ENCODE results near the gene NUMBL.

NUMBL gene

GRCh38 chr19:40716031-40716481 lies 25.6 kb upstream of the NUMBL start:
- peak; percentile 60 for DNase-seq

GRCh38 chr19:40714441-40715299 lies 24.2 kb upstream of the NUMBL start:
- DNase-seq = peak; percentile 91

GRCh38 chr19:40713939-40714338 lies 23.5 kb upstream of the NUMBL start:
- no peak for DNase-seq

GRCh38 chr19:40709817-40710216 lies 19.4 kb upstream of the NUMBL start:
- DNase-seq = no peak

GRCh38 chr19:40707615-40708014 lies 17.2 kb upstream of the NUMBL start:
- no peak for DNase-seq

GRCh38 chr19:40705950-40706619 lies 15.6 kb upstream of the NUMBL start:
- no peak for DNase-seq

GRCh38 chr19:40705362-40705651 lies 14.9 kb upstream of the NUMBL start:
- no peak for DNase-seq

- DNase-seq = no peak
These were observed 14.3 kb upstream of the NUMBL start for GRCh38 chr19:40704491-40705361.

GRCh38 chr19:40703029-40703755 lies 12.7 kb upstream of the NUMBL start:
- DNase-seq = no peak

GRCh38 chr19:40702337-40703012 lies 12.0 kb upstream of the NUMBL start:
- DNase-seq = no peak

- DNase-seq = no peak
These were observed 11.3 kb upstream of the NUMBL start for GRCh38 chr19:40701758-40702157.

GRCh38 chr19:40700083-40700482 lies 9.6 kb upstream of the NUMBL start:
- DNase-seq = no peak

- DNase-seq = no peak
These were observed 6.6 kb upstream of the NUMBL start for GRCh38 chr19:40697007-40697406.

- no peak for DNase-seq
These were observed 5.4 kb upstream of the NUMBL start for GRCh38 chr19:40695881-40696280.

- no peak for DNase-seq
These were observed 3.4 kb upstream of the NUMBL start for GRCh38 chr19:40693896-40694295.

- no peak for DNase-seq
These were observed 2.8 kb upstream of the NUMBL start for GRCh38 chr19:40693150-40693788.

- no peak for DNase-seq
These were observed 1.7 kb upstream of the NUMBL start for GRCh38 chr19:40692212-40692551.

GRCh38 chr19:40691421-40692211 lies 1.2 kb upstream of the NUMBL start:
- DNase-seq = no peak

GRCh38 chr19:40690693-40691420 lies 406 bp upstream of the NUMBL start:
- peak; percentile 85 for DNase-seq

GRCh38 chr19:40689339-40690049 lies 957 bp downstream of the NUMBL start:
- no peak for DNase-seq

Measured in activated CD4-positive, alpha-beta T cell treated with anti-CD3 and anti-CD28 coated beads, Interleukin-2, amount 50 U/mL, for 1 hour (primary cell).